ENCODE measurements around the gene GALNS. TPM values are rescaled to one million over a fixed set of nuclear protein-coding genes. Genes with fewer than 3 reads are reported as not detected.

Gene GALNS
- total RNA-seq, 1 experiment from 2014 or later = 62.3 TPM

GRCh38 chr16:88871349-88871702 is 14.6 kb upstream of the GALNS start:
- no peak for TF ChIP-seq CTCF (conservative IDR thresholded peaks at IDR 0.05)
- no peak for TF ChIP-seq EZH2 (IDR thresholded peaks at IDR 0.05; ENCODE audit: low read depth)
- Histone ChIP-seq H3K36me3 (ENCODE audit: low read depth) (no peaks in the 10 kb centered on the region), H3K9me3 (ENCODE audit: insufficient read depth, low read depth) (no peaks in the 10 kb centered on the region), H3K4me2 (no peak overlapping the region), H3K4me3 (no peak overlapping the region), H3K27ac (no peak overlapping the region), H3K9me2 (ENCODE audit: insufficient read depth) (no peaks in the 10 kb centered on the region), H2AFZ (no peak overlapping the region), H3K79me2 (ENCODE audit: low read depth) (no peaks in the 10 kb centered on the region), H4K20me1 (ENCODE audit: insufficient read depth) (no peaks in the 10 kb centered on the region), H3K27me3 (ENCODE audit: insufficient read depth, low read depth) (peaks cover 92% of the 10 kb centered on the region), H3K4me1 (replicated peaks; ENCODE audit: insufficient read depth) (no peaks in the 10 kb centered on the region), H3F3A (ENCODE audit: insufficient read depth, low read depth) (no peaks in the 10 kb centered on the region)
- ChIA-PET POLR2A (ENCODE audit: unreplicated experiment) (no interaction called here), CTCF (no interaction called here)
- no peak for DNase-seq
- BruUV-seq (replicated peaks) = no TSS peak
- intact Hi-C loops (cut with micrococcal nuclease; ENCODE audit: unreplicated experiment) = no loop called here

- no peak for TF ChIP-seq CTCF (conservative IDR thresholded peaks at IDR 0.05)
- TF ChIP-seq EZH2 (IDR thresholded peaks at IDR 0.05; ENCODE audit: low read depth) = no peak
- no TSS peak for BruUV-seq (replicated peaks)
- Histone ChIP-seq H2AFZ (no peak overlapping the region), H3K4me1 (replicated peaks; ENCODE audit: insufficient read depth) (no peaks in the 10 kb centered on the region), H3K36me3 (ENCODE audit: low read depth) (no peaks in the 10 kb centered on the region), H3K27me3 (ENCODE audit: insufficient read depth, low read depth) (peaks cover 86% of the 10 kb centered on the region), H3F3A (ENCODE audit: insufficient read depth, low read depth) (no peaks in the 10 kb centered on the region), H3K27ac (no peak overlapping the region), H3K9me2 (ENCODE audit: insufficient read depth) (no peaks in the 10 kb centered on the region), H3K79me2 (ENCODE audit: low read depth) (no peaks in the 10 kb centered on the region), H3K4me3 (no peak overlapping the region), H3K9me3 (ENCODE audit: insufficient read depth, low read depth) (no peaks in the 10 kb centered on the region), H4K20me1 (ENCODE audit: insufficient read depth) (no peaks in the 10 kb centered on the region), H3K4me2 (no peak overlapping the region)
- DNase-seq = no peak
- POLR2A ChIA-PET (ENCODE audit: unreplicated experiment) = no interaction called here
- CTCF ChIA-PET = no interaction called here
- intact Hi-C loops (cut with micrococcal nuclease; ENCODE audit: unreplicated experiment) = no loop called here
Observed at GRCh38 chr16:88870608-88871348, 14.0 kb upstream of the GALNS start.

GRCh38 chr16:88869673-88869980 is 12.9 kb upstream of the GALNS start:
- no peaks in the 10 kb centered on the region for H4K20me1 ChIP-seq (ENCODE audit: insufficient read depth)
- no peak overlapping the region for H3K27ac ChIP-seq
- ChIA-PET CTCF (no interaction called here), POLR2A (ENCODE audit: unreplicated experiment) (no interaction called here)
- H3K4me1 ChIP-seq (replicated peaks; ENCODE audit: insufficient read depth) = no peaks in the 10 kb centered on the region
- no peaks in the 10 kb centered on the region for H3K79me2 ChIP-seq (ENCODE audit: low read depth)
- peaks cover 75% of the 10 kb centered on the region for H3K27me3 ChIP-seq (ENCODE audit: insufficient read depth, low read depth)
- no peak overlapping the region for H2AFZ ChIP-seq
- no TSS peak for BruUV-seq (replicated peaks)
- no peaks in the 10 kb centered on the region for H3K9me2 ChIP-seq (ENCODE audit: insufficient read depth)
- TF ChIP-seq EZH2 (IDR thresholded peaks at IDR 0.05; ENCODE audit: low read depth) (no peak), CTCF (conservative IDR thresholded peaks at IDR 0.05) (no peak)
- H3K36me3 ChIP-seq (ENCODE audit: low read depth) = no peaks in the 10 kb centered on the region
- no peaks in the 10 kb centered on the region for H3K9me3 ChIP-seq (ENCODE audit: insufficient read depth, low read depth)
- DNase-seq = no peak
- H3K4me3 ChIP-seq = no peak overlapping the region
- H3F3A ChIP-seq (ENCODE audit: insufficient read depth, low read depth) = no peaks in the 10 kb centered on the region
- no peak overlapping the region for H3K4me2 ChIP-seq
- intact Hi-C loops (cut with micrococcal nuclease; ENCODE audit: unreplicated experiment) = no loop called here
